RWPE2 (cell line): ENCODE results near the gene MRPL43.

Source experiments
- ATAC-seq: fragments of 200-7000 bp; cut with Tn5 transposase; 3 replicates; pipeline ENCODE4 v1.9.1; 2021; ENCODE audit warnings: low read depth
- DNase-seq: peaks from one replicate; pipeline ENCODE4 v3.0.0-alpha.2; 2020; ENCODE audit warnings: low spot score
- H3K27ac ChIP-seq: fragments of 450-650 bp; 2 replicates; pipeline ENCODE4 v1.5.1; 2017; ENCODE audit warnings: mild to moderate bottlenecking; ENCODE audit not compliant: poor library complexity, severe bottlenecking
- H3K27me3 ChIP-seq: fragments of 250-450 bp; sonication (Bioruptor Pico); 2 replicates; pipeline ENCODE4 v1.5.1; 2021; ENCODE audit warnings: mild to moderate bottlenecking, moderate library complexity; ENCODE audit not compliant: insufficient read depth, poor library complexity, severe bottlenecking
- H3K36me3 ChIP-seq: fragments of 250-450 bp; sonication (Bioruptor Pico); 2 replicates; pipeline ENCODE4 v1.5.1; 2020; ENCODE audit warnings: low read depth, mild to moderate bottlenecking, moderate library complexity
- H3K4me1 ChIP-seq: fragments of 250-450 bp; sonication (Bioruptor Pico); 2 replicates; pipeline ENCODE4 v1.5.1; 2021; ENCODE audit warnings: mild to moderate bottlenecking, moderate library complexity; ENCODE audit not compliant: insufficient read depth, poor library complexity, severe bottlenecking
- H3K4me3 ChIP-seq: fragments of 250-450 bp; sonication (Bioruptor Pico); 2 replicates; pipeline ENCODE4 v1.5.1; 2021; ENCODE audit warnings: mild to moderate bottlenecking, moderate library complexity; ENCODE audit not compliant: severe bottlenecking
- H3K9me3 ChIP-seq: fragments of 250-450 bp; sonication (Bioruptor Pico); 2 replicates; pipeline ENCODE4 v1.5.1; 2021; ENCODE audit warnings: mild to moderate bottlenecking, moderate library complexity; ENCODE audit not compliant: severe bottlenecking
- TF ChIP-seq, protein P1 (sequence below): fragments of 450-650 bp; IDR thresholded peaks from one replicate; pipeline ENCODE4 v1.5.1; 2017; ENCODE audit warnings: mild to moderate bottlenecking, moderate library complexity; ENCODE audit not compliant: poor library complexity, severe bottlenecking

Gene MRPL43

DNA sequence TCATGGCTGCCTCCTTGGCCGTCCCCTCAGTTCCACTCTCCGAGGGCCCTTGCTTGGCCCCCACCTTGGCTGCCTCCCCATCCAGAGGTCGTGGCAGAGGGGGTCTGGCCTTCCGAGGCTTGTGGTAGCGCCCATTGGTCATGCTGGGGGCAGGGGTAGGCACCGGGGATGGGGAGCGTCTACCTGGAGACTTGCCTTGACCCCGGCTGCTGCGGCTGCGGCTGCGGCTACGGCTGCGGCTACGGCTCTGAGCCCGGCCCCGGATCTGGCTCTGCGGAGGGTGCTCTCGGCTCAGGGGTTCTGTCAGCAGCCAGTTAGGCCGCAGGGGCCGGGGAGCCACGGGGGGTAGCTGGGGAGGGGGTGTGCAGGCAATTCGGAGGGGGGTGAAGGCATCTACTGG, 23.0 kb upstream of the MRPL43 start:
- no peaks in the 10 kb centered on the region for H3K27me3 ChIP-seq
- no peaks in the 10 kb centered on the region for H3K9me3 ChIP-seq
- no peak for DNase-seq
- no peak overlapping the region for H3K4me3 ChIP-seq
- no peak overlapping the region for H3K27ac ChIP-seq
- ATAC-seq = no peak
- TF ChIP-seq, protein P1, sequence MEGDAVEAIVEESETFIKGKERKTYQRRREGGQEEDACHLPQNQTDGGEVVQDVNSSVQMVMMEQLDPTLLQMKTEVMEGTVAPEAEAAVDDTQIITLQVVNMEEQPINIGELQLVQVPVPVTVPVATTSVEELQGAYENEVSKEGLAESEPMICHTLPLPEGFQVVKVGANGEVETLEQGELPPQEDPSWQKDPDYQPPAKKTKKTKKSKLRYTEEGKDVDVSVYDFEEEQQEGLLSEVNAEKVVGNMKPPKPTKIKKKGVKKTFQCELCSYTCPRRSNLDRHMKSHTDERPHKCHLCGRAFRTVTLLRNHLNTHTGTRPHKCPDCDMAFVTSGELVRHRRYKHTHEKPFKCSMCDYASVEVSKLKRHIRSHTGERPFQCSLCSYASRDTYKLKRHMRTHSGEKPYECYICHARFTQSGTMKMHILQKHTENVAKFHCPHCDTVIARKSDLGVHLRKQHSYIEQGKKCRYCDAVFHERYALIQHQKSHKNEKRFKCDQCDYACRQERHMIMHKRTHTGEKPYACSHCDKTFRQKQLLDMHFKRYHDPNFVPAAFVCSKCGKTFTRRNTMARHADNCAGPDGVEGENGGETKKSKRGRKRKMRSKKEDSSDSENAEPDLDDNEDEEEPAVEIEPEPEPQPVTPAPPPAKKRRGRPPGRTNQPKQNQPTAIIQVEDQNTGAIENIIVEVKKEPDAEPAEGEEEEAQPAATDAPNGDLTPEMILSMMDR = no peak
- H3K4me1 ChIP-seq = peaks cover 4% of the 10 kb centered on the region
- peaks cover 12% of the 10 kb centered on the region for H3K36me3 ChIP-seq

DNA sequence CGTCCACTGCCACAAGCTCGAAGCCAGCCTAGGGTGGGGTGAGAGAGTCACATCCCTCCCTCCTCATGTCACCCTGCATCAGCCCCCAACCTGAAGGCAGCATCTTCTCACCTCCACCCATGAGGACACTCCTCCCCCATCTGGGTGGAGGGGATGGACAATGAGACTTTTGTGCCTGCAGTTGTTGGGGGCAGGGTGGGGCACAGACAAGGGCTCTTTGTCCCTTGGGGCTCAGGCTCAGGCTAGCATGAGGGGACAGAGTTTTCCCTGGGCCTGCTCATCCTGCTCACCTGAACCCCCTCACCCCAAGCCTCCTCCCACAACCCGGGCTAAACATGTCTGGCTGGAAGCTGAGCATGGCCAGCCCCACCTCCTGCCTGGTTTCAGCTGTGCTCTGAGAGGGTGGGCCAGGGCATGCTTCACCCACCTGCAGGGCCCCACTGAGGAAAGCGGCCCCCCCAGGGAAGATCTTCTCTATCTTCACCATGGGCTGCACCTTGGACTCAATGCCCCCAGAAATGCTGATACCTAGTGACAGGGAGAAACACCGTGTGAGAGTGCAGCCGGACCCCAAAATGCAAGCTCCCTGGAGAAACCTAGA, 21.6 kb upstream of the MRPL43 start:
- H3K4me1 ChIP-seq = peaks cover 4% of the 10 kb centered on the region
- ATAC-seq = no peak

DNA sequence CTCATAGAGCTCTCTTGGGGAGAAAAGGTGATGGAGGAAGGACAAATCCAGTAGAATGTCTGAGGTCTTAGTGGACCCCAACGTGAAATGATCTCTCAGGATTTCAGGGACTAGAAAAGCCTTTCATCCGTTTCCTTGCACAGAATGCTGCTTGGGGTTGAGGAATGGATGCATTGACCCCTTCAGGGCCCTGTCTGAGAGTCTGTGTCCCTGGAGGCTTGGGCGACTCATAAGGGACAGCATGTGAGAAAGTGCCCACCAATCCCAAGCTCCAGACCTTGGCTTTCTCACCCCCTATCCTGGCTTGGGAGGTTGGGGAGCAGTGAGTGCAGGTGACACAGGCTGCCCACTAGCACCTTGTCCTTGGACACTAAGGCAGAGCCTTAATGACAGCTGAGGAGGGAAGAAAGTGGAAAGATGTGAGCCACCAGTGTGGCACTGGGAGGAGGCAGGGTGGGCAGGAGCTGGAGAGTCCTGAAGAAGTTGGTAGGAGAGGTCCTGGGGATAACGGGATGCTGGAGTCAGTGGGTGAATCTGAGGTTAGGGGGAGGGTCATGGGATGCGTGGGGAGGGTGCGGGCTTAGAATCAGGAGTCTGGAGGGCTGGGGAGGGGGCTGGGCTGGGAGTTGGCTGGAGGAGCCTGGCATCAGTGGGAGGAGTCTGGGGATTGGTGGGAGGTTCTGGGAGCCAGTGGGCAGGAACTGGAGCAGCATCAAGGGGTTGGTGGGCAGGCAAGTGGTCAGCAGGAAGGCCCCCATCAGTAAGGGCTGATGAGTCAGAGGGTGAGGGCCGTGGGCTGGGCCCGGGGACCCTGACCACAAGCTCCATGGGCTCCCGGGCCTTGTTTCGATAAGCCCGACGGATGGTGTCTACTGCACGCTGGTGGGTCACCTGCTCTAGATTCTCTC, 20.9 kb upstream of the MRPL43 start:
- Histone ChIP-seq H3K4me1 (peaks cover 2% of the 10 kb centered on the region), H3K36me3 (peaks cover 32% of the 10 kb centered on the region), H3K4me3 (no peak overlapping the region), H3K9me3 (no peaks in the 10 kb centered on the region), H3K27ac (no peak overlapping the region), H3K27me3 (no peaks in the 10 kb centered on the region)
- no peak for ATAC-seq
- DNase-seq = no peak
- TF ChIP-seq, protein P1 = no peak

More for the DNA sequence above, 21.6 kb upstream of the MRPL43 start:
- no peaks in the 10 kb centered on the region for H3K9me3 ChIP-seq
- H3K27ac ChIP-seq = no peak overlapping the region
- peaks cover 25% of the 10 kb centered on the region for H3K36me3 ChIP-seq
- no peak for DNase-seq
- H3K4me3 ChIP-seq = no peak overlapping the region
- TF ChIP-seq, protein P1 = no peak
- H3K27me3 ChIP-seq = no peaks in the 10 kb centered on the region

DNA sequence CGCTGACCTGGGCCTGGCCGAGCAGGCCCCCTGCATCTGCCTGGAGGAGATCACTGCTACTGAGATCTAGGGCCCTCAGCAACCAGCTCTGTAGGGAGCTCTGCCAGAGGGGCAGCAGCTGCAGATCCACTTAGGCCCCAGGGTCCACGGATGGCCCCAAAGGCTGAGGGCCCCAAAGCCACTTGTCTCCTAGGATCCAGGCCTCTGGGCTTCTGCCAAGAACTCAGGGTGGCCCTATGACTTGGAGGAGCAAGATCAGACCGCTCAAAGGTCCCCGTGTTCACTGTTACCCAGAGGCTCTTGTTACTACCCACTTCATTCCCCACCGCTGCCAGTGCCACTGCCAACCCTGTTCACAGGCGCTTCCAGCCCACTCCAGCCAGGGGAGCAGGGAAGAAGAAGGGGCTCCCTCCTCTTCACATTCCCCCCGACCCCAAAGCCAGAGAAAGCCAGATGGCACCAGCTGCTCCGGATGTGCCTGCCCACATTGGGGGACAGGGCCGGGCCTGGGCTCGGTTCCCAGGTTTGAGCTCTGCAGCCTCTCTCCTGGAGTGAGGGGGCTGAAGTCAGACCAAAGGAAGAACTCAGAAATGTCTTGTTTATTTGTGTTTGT, 19.9 kb upstream of the MRPL43 start:
- Histone ChIP-seq H3K27me3 (no peaks in the 10 kb centered on the region), H3K9me3 (no peaks in the 10 kb centered on the region), H3K36me3 (peaks cover 39% of the 10 kb centered on the region), H3K4me1 (no peaks in the 10 kb centered on the region), H3K27ac (no peak overlapping the region), H3K4me3 (no peak overlapping the region)
- TF ChIP-seq, protein P1 = no peak
- no peak for ATAC-seq
- no peak for DNase-seq
